ENCODE data around the gene DUSP8. TPM values are rescaled to one million over a fixed set of nuclear protein-coding genes. Genes with fewer than 3 reads are reported as not detected.

DUSP8 gene
- total RNA-seq, 4 donors from 2014 or later: 1.9 to 4.8 (median 3.0) TPM

GRCh38 chr11:1532014-1532586, 40.0 kb downstream of the DUSP8 start:
- Histone ChIP-seq H3K36me3 (peaks cover 3% of the 10 kb centered on the region), H3K9me3 (no peaks in the 10 kb centered on the region), H3K27me3 (no peaks in the 10 kb centered on the region), H3K4me3 (peak overlapping the region; percentile 5), H3K27ac (peak overlapping the region; percentile 83), H3K4me1 (peaks cover 92% of the 10 kb centered on the region)
- no peak for DNase-seq (ENCODE audit: low spot score in 2 of 2)
- no peak for TF ChIP-seq POLR2A (IDR thresholded peaks at IDR 0.05)
- TF ChIP-seq POLR2AphosphoS5 (IDR thresholded peaks at IDR 0.05): peak in 1 of 3 donors; percentile 9
- no peak for TF ChIP-seq CTCF (IDR thresholded peaks at IDR 0.05)
- 32% methylated on average over 17 of the region's 17 CpGs for WGBS

- 33% methylated on average over 12 of the region's 12 CpGs for WGBS
- Histone ChIP-seq H3K36me3 (peaks cover 3% of the 10 kb centered on the region), H3K27ac (peak overlapping the region; percentile 83), H3K4me1 (peaks cover 91% of the 10 kb centered on the region), H3K9me3 (no peaks in the 10 kb centered on the region), H3K27me3 (no peaks in the 10 kb centered on the region), H3K4me3 (no peak overlapping the region)
- no peak for DNase-seq (ENCODE audit: low spot score in 2 of 2)
- TF ChIP-seq POLR2A (IDR thresholded peaks at IDR 0.05) (no peak), POLR2AphosphoS5 (IDR thresholded peaks at IDR 0.05) (no peak), CTCF (IDR thresholded peaks at IDR 0.05) (no peak), EP300 (IDR thresholded peaks at IDR 0.05) (no peak)
Measured at GRCh38 chr11:1531449-1532013, 40.5 kb downstream of the DUSP8 start.

- no peaks in the 10 kb centered on the region for H3K27me3 ChIP-seq
- 59% methylated on average over 11 of the region's 19 CpGs for WGBS
- peak overlapping the region; percentile 83 for H3K27ac ChIP-seq
- peaks cover 3% of the 10 kb centered on the region for H3K36me3 ChIP-seq
- H3K4me1 ChIP-seq: peaks cover 86% of the 10 kb centered on the region
- no peaks in the 10 kb centered on the region for H3K9me3 ChIP-seq
- TF ChIP-seq CTCF (IDR thresholded peaks at IDR 0.05) (no peak), EP300 (IDR thresholded peaks at IDR 0.05) (no peak), POLR2A (IDR thresholded peaks at IDR 0.05) (no peak), POLR2AphosphoS5 (IDR thresholded peaks at IDR 0.05) (no peak)
- no peak overlapping the region for H3K4me3 ChIP-seq
- no peak for DNase-seq (ENCODE audit: low spot score in 2 of 2)
Measured at GRCh38 chr11:1530686-1531448, 41.2 kb downstream of the DUSP8 start.

- peaks cover 75% of the 10 kb centered on the region for H3K4me1 ChIP-seq
- WGBS: 76% methylated on average over 5 of the region's 5 CpGs
Measured at GRCh38 chr11:1529774-1530173, 42.3 kb downstream of the DUSP8 start.

More at GRCh38 chr11:1529774-1530173, 42.3 kb downstream of the DUSP8 start:
- DNase-seq (ENCODE audit: low spot score in 2 of 2): no peak
- H3K27ac ChIP-seq: no peak overlapping the region
- no peak overlapping the region for H3K4me3 ChIP-seq
- H3K36me3 ChIP-seq: no peaks in the 10 kb centered on the region
- TF ChIP-seq POLR2A (IDR thresholded peaks at IDR 0.05): no peak
- no peak for TF ChIP-seq CTCF (IDR thresholded peaks at IDR 0.05)
- TF ChIP-seq EP300 (IDR thresholded peaks at IDR 0.05): no peak
- no peak for TF ChIP-seq POLR2AphosphoS5 (IDR thresholded peaks at IDR 0.05)
- H3K9me3 ChIP-seq: no peaks in the 10 kb centered on the region
- H3K27me3 ChIP-seq: no peaks in the 10 kb centered on the region

All from suprapubic skin (tissue), 4 donors.